Neural cell (in vitro differentiated cells): ENCODE results near the gene ILDR2. TPM values are rescaled to one million over a fixed set of nuclear protein-coding genes. Genes with fewer than 3 reads are reported as not detected.

Source experiments
- H2AFZ ChIP-seq: fragments of 200-600, 300-800 bp; sonication (generic), shearing (Covaris generic); 2 replicates; pipeline ENCODE4 v1.6.0; 2014; ENCODE audit warnings: low read depth, mild to moderate bottlenecking, antibody characterized with exemption, low read length, moderate library complexity
- H3F3A ChIP-seq: fragments of 200-600 bp; shearing (Covaris generic); 2 replicates; pipeline ENCODE4 v1.6.1; 2016; ENCODE audit warnings: mild to moderate bottlenecking, moderate library complexity, mixed read lengths, antibody characterized with exemption, low read length; ENCODE audit not compliant: insufficient read depth, poor library complexity, severe bottlenecking
- H3K27ac ChIP-seq: fragments of 200-600, 300-800 bp; sonication (generic), shearing (Covaris generic); 2 replicates; pipeline ENCODE4 v1.5.1; 2014; ENCODE audit warnings: mild to moderate bottlenecking, low read length, moderate library complexity
- H3K27me3 ChIP-seq: fragments of 300-800, 200-600 bp; sonication (generic), shearing (Covaris generic); 2 replicates; pipeline ENCODE4 v1.6.0; 2014; ENCODE audit warnings: mild to moderate bottlenecking, low read depth, low read length, moderate library complexity; ENCODE audit not compliant: insufficient read depth
- H3K36me3 ChIP-seq: fragments of 300-800, 200-600 bp; sonication (generic), shearing (Covaris generic); 2 replicates; pipeline ENCODE4 v1.5.1; 2014; ENCODE audit warnings: mild to moderate bottlenecking, antibody characterized with exemption, low read length, moderate library complexity; ENCODE audit not compliant: insufficient read depth
- H3K4me2 ChIP-seq: fragments of 300-800, 200-600 bp; sonication (generic), shearing (Covaris generic); 2 replicates; pipeline ENCODE4 v1.6.0; 2014; ENCODE audit warnings: mild to moderate bottlenecking, low read length
- H3K4me3 ChIP-seq: fragments of 300-800, 200-600 bp; sonication (generic), shearing (Covaris generic); 2 replicates; pipeline ENCODE4 v1.5.1; 2014; ENCODE audit warnings: mild to moderate bottlenecking, low read length, moderate library complexity
- H3K79me2 ChIP-seq: fragments of 200-600 bp; shearing (Covaris generic); replicated peaks from 2 replicates; pipeline ENCODE4 v1.6.0; 2014; ENCODE audit warnings: mild to moderate bottlenecking, low read length, moderate library complexity; ENCODE audit not compliant: insufficient read depth
- H3K9ac ChIP-seq: fragments of 300-800, 200-600 bp; sonication (generic), shearing (Covaris generic); 2 replicates; pipeline ENCODE4 v1.6.1; 2016; ENCODE audit warnings: mild to moderate bottlenecking, low read length, mixed read lengths
- H3K9me2 ChIP-seq: fragments of 200-600 bp; shearing (Covaris generic); 2 replicates; pipeline ENCODE4 v1.6.1; 2016; ENCODE audit warnings: mild to moderate bottlenecking, low read length, mixed read lengths; ENCODE audit not compliant: insufficient read depth
- H3K9me3 ChIP-seq: fragments of 200-600, 300-800 bp; sonication (generic), shearing (Covaris generic); 2 replicates; pipeline ENCODE4 v1.6.1; 2016; ENCODE audit warnings: mild to moderate bottlenecking, mixed run types, low read length, moderate library complexity, mixed read lengths
- H4K20me1 ChIP-seq: fragments of 200-600 bp; shearing (Covaris generic); 2 replicates; pipeline ENCODE4 v1.6.1; 2016; ENCODE audit warnings: mild to moderate bottlenecking, mixed run types; ENCODE audit not compliant: insufficient read depth
- CTCF ChIP-seq: fragments of 450-650 bp; IDR thresholded peaks from 2 replicates; pipeline ENCODE4 v1.5.1; 2014; ENCODE audit warnings: antibody characterized with exemption, mild to moderate bottlenecking, moderate library complexity; ENCODE audit not compliant: poor library complexity, severe bottlenecking
- EP300 ChIP-seq: fragments of 450-650 bp; conservative IDR thresholded peaks from 2 replicates; pipeline ENCODE4 v1.6.1; 2014; ENCODE audit warnings: antibody characterized with exemption, mild to moderate bottlenecking, moderate library complexity; ENCODE audit not compliant: poor library complexity, severe bottlenecking
- EZH2 ChIP-seq: fragments of 200-600, 300-800 bp; shearing (Covaris generic), sonication (generic); IDR thresholded peaks from 2 replicates; pipeline ENCODE4 v1.6.1; 2014; ENCODE audit warnings: antibody characterized with exemption, low read length, borderline replicate concordance, mild to moderate bottlenecking; ENCODE audit not compliant: insufficient read depth, poor library complexity, severe bottlenecking
- MXI1 ChIP-seq: fragments of 450-650 bp; conservative IDR thresholded peaks from 2 replicates; pipeline ENCODE4 v1.6.1; 2014; ENCODE audit warnings: antibody characterized with exemption, mild to moderate bottlenecking; ENCODE audit not compliant: poor library complexity, severe bottlenecking
- POLR2AphosphoS5 ChIP-seq: IDR thresholded peaks from 2 replicates; pipeline ENCODE4 v1.6.1; 2012
- RAD21 ChIP-seq: fragments of 450-650 bp; conservative IDR thresholded peaks from 2 replicates; pipeline ENCODE4 v1.6.1; 2014; ENCODE audit warnings: antibody characterized with exemption, mild to moderate bottlenecking, moderate library complexity
- REST ChIP-seq: IDR thresholded peaks from 2 replicates; pipeline ENCODE4 v1.6.1; 2012; ENCODE audit warnings: borderline replicate concordance
- SMC3 ChIP-seq: fragments of 450-650 bp; conservative IDR thresholded peaks from 2 replicates; pipeline ENCODE4 v1.6.1; 2014; ENCODE audit warnings: antibody characterized with exemption, mild to moderate bottlenecking, moderate library complexity; ENCODE audit not compliant: poor library complexity
- TAF1 ChIP-seq: IDR thresholded peaks from 2 replicates; pipeline ENCODE4 v1.6.1; 2012; ENCODE audit warnings: low read depth
- polyA plus RNA-seq: library from polyadenylated mRNA; depleted of rRNA; stranded (reverse); fragments of >200 nt; gene quantifications from 2 replicates; pipeline ENCODE4 v1.2.3, GENCODE V29; 2014

The ILDR2 gene
- polyA plus RNA-seq, 1 donor from 2014 or later, result 6.8 TPM

DNA sequence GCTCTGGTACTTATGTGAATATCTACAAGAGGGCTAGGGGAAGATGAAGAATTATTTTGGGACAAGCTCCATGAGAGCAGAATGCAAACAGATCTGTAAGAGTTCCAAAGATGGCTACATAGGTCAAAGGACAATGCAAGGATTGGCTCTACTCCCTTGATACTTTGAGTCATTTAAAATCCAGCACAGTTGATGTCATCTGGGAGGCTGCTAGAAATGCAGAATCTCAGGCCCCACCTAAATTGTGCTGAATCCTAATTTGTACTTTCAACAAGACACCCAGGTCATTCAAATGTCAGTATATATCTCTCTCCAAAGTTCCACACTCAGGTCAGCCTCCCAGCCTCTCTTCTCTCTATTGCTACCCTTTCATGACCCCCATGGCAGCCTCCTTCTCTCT lies 75.6 kb downstream of the ILDR2 start:
- Histone ChIP-seq H3K9me3 (no peaks in the 10 kb centered on the region), H3K79me2 (no peaks in the 10 kb centered on the region), H3F3A (no peaks in the 10 kb centered on the region), H3K27me3 (no peaks in the 10 kb centered on the region), H3K27ac (no peak overlapping the region), H2AFZ (no peak overlapping the region), H3K4me3 (no peak overlapping the region), H3K4me2 (no peak overlapping the region), H3K9me2 (no peaks in the 10 kb centered on the region), H3K36me3 (no peaks in the 10 kb centered on the region), H4K20me1 (no peaks in the 10 kb centered on the region), H3K9ac (no peak overlapping the region)
- TF ChIP-seq REST (no peak), MXI1 (no peak), RAD21 (no peak), EP300 (no peak), EZH2 (no peak), POLR2AphosphoS5 (no peak), CTCF (no peak), TAF1 (no peak), SMC3 (no peak)

DNA sequence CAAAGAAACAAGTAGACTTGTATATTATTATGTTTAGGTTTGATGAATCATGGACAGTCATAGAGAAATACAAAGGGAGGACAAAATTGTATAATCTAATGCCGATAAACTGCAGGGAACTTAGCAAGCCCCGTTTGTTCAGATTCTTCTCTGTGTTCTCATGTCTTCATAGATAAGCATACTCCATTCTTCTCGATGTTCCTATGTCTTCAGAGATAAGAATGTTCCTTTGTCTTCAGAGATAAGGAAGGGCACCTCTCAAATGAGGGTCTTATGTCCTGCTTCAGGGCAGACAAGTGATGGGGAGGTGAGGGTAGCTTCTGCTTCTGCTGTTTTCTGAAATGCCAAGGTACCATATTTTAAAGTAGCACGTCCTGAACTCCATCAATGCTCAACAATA lies 79.6 kb downstream of the ILDR2 start:
- no peak for TF ChIP-seq CTCF
- no peaks in the 10 kb centered on the region for H4K20me1 ChIP-seq
- H3K9ac ChIP-seq, result no peak overlapping the region
- H2AFZ ChIP-seq, result no peak overlapping the region
- H3K9me2 ChIP-seq, result no peaks in the 10 kb centered on the region
- H3K9me3 ChIP-seq, result no peaks in the 10 kb centered on the region
- no peak overlapping the region for H3K4me3 ChIP-seq
- no peak overlapping the region for H3K4me2 ChIP-seq
- H3K36me3 ChIP-seq, result no peaks in the 10 kb centered on the region
- no peaks in the 10 kb centered on the region for H3F3A ChIP-seq
- H3K27me3 ChIP-seq, result no peaks in the 10 kb centered on the region
- no peaks in the 10 kb centered on the region for H3K79me2 ChIP-seq
- H3K27ac ChIP-seq, result no peak overlapping the region
